HG03460 (cell line): ENCODE measurements around the gene PCBP3.
"Not testable (repeated sequence)": the region's sequence is repeated elsewhere in the genome, so short reads cannot be mapped to it uniquely, and the experiment has no call there.

ENCODE experiments used
- ATAC-seq: cut with Tn5 transposase; IDR thresholded peaks from one replicate; pipeline ENCODE4 v1.9.1; 2021; ENCODE audit not compliant: unreplicated experiment

The PCBP3 gene

GRCh38 chr21:45952527-45952926 is 309.0 kb downstream of the PCBP3 start:
- not testable (repeated sequence) for ATAC-seq

GRCh38 chr21:45952974-45953373 is 309.4 kb downstream of the PCBP3 start:
- ATAC-seq: no peak

GRCh38 chr21:45954261-45954660 is 310.7 kb downstream of the PCBP3 start:
- ATAC-seq: no peak

GRCh38 chr21:45954921-45955320 is 311.4 kb downstream of the PCBP3 start:
- ATAC-seq: no peak

- ATAC-seq: no peak
Measured at GRCh38 chr21:45957551-45957950, 314.0 kb downstream of the PCBP3 start.

- ATAC-seq: no peak
Measured at GRCh38 chr21:45957981-45958600, 314.6 kb downstream of the PCBP3 start.

GRCh38 chr21:45959182-45959581 is 315.7 kb downstream of the PCBP3 start:
- ATAC-seq: no peak

- ATAC-seq: no peak
Measured at GRCh38 chr21:45959779-45960390, 316.4 kb downstream of the PCBP3 start.

GRCh38 chr21:45961408-45961807 is 317.9 kb downstream of the PCBP3 start:
- not testable (repeated sequence) for ATAC-seq

- ATAC-seq: no peak
Measured at GRCh38 chr21:45962531-45963231, 319.2 kb downstream of the PCBP3 start.

- ATAC-seq: no peak
Measured at GRCh38 chr21:45963232-45963570, 319.7 kb downstream of the PCBP3 start.

- ATAC-seq: no peak
Measured at GRCh38 chr21:45964649-45965048, 321.1 kb downstream of the PCBP3 start.

GRCh38 chr21:45965084-45965809 is 321.7 kb downstream of the PCBP3 start:
- ATAC-seq: no peak

- ATAC-seq: no peak
Measured at GRCh38 chr21:45966791-45967394, 323.4 kb downstream of the PCBP3 start.

GRCh38 chr21:45969921-45970673 is 326.6 kb downstream of the PCBP3 start:
- no peak for ATAC-seq

- ATAC-seq: no peak
Measured at GRCh38 chr21:45970674-45971615, 327.4 kb downstream of the PCBP3 start.

- ATAC-seq: no peak
Measured at GRCh38 chr21:45971616-45972352, 328.3 kb downstream of the PCBP3 start.

- no peak for ATAC-seq
Measured at GRCh38 chr21:45972353-45972715, 328.8 kb downstream of the PCBP3 start.
